HepG2 (cell line): Measurements from ENCODE around the gene IFNLR1.

ENCODE experiments used
- MAZ ChIP-seq, 2 experiments: sonication (generic) in 1 of 2; formaldehyde crosslinking in 1 of 2; IDR thresholded peaks; 2 replicates each; pipeline versions ENCODE4 v1.5.0 to v1.6.1; 2012 to 2020; ENCODE audit warnings: low read depth in 2 of 2, mild to moderate bottlenecking in 2 of 2, borderline replicate concordance in 1 of 2, improper control_type of control experiment in 1 of 2, low read length in 1 of 2, missing genetic modification reagents in 1 of 2, moderate library complexity in 1 of 2
- MEIS2 ChIP-seq: sonication (generic); formaldehyde crosslinking; IDR thresholded peaks from 2 replicates; pipeline ENCODE4 v1.9.0; 2021; ENCODE audit warnings: mild to moderate bottlenecking, missing genetic modification reagents
- NFYB ChIP-seq: sonication (generic); formaldehyde crosslinking; IDR thresholded peaks from 2 replicates; pipeline ENCODE4 v1.4.0; 2020; ENCODE audit warnings: missing genetic modification reagents
- POLR2A ChIP-seq, 2 experiments: IDR thresholded peaks; 2 replicates each; pipeline ENCODE4 v1.6.1; 2011; ENCODE audit warnings: low read depth in 2 of 2, low read length in 2 of 2, mild to moderate bottlenecking in 1 of 2, moderate library complexity in 1 of 2; ENCODE audit not compliant: insufficient read depth in 1 of 2
- SAFB2 ChIP-seq: sonication (generic); formaldehyde crosslinking; IDR thresholded peaks from 2 replicates; pipeline ENCODE4 v1.5.1; 2020; ENCODE audit warnings: missing genetic modification reagents, low read depth, mild to moderate bottlenecking, borderline replicate concordance
- STAT5B ChIP-seq: sonication (generic); formaldehyde crosslinking; IDR thresholded peaks from 2 replicates; pipeline ENCODE4 v1.4.0; 2020; ENCODE audit warnings: missing genetic modification reagents
- TP53 ChIP-seq: sonication (generic); formaldehyde crosslinking; conservative IDR thresholded peaks from 2 replicates; pipeline ENCODE4 v1.4.0; 2020; ENCODE audit warnings: missing genetic modification reagents
- ZMYM4 ChIP-seq: sonication (generic); formaldehyde crosslinking; IDR thresholded peaks from 2 replicates; pipeline ENCODE4 v1.8.1; 2023; ENCODE audit warnings: mild to moderate bottlenecking, missing genetic modification reagents
- ZNF558 ChIP-seq: sonication (generic); formaldehyde crosslinking; IDR thresholded peaks from 2 replicates; pipeline ENCODE4 v1.9.0; 2022; ENCODE audit warnings: mild to moderate bottlenecking, missing genetic modification reagents, borderline replicate concordance
- TF ChIP-seq, protein P1 (sequence below), 2 experiments: IDR thresholded peaks; 2 replicates each; pipeline ENCODE4 v1.6.1; 2011 to 2012; ENCODE audit warnings: low read length in 2 of 2, borderline replicate concordance in 1 of 2, low read depth in 1 of 2, mild to moderate bottlenecking in 1 of 2, moderate library complexity in 1 of 2
- TF ChIP-seq, protein P2 (sequence below): sonication (generic); formaldehyde crosslinking; IDR thresholded peaks from 2 replicates; pipeline ENCODE4 v1.5.0; 2020; ENCODE audit warnings: mild to moderate bottlenecking, missing genetic modification reagents, moderate library complexity

DNA sequence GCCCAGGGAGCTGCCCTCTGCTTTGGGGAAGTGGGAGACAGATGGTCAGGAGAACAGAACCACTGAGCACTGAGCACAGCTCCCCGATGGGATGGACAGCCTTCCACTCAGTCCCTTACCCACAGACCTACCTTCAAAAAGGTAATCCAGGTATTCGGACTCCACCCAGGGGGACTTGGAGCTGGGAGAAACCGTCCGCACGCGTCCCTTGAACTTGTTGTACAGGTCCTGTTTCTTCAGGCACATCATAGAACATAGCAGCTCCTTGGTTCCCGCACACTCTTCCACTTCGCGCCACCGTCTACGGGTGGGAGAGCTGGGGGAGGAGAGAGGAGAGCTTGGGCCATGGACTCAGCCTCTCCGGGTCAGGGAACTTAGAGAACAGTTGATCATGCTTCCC is 17.8 kb downstream of the IFNLR1 start:
- no peak for TF ChIP-seq ZMYM4 (CRISPR knock-in tag)
- no peak for TF ChIP-seq MEIS2
- no peak for TF ChIP-seq TP53 (CRISPR knock-in tag)
- TF ChIP-seq, protein P1, sequence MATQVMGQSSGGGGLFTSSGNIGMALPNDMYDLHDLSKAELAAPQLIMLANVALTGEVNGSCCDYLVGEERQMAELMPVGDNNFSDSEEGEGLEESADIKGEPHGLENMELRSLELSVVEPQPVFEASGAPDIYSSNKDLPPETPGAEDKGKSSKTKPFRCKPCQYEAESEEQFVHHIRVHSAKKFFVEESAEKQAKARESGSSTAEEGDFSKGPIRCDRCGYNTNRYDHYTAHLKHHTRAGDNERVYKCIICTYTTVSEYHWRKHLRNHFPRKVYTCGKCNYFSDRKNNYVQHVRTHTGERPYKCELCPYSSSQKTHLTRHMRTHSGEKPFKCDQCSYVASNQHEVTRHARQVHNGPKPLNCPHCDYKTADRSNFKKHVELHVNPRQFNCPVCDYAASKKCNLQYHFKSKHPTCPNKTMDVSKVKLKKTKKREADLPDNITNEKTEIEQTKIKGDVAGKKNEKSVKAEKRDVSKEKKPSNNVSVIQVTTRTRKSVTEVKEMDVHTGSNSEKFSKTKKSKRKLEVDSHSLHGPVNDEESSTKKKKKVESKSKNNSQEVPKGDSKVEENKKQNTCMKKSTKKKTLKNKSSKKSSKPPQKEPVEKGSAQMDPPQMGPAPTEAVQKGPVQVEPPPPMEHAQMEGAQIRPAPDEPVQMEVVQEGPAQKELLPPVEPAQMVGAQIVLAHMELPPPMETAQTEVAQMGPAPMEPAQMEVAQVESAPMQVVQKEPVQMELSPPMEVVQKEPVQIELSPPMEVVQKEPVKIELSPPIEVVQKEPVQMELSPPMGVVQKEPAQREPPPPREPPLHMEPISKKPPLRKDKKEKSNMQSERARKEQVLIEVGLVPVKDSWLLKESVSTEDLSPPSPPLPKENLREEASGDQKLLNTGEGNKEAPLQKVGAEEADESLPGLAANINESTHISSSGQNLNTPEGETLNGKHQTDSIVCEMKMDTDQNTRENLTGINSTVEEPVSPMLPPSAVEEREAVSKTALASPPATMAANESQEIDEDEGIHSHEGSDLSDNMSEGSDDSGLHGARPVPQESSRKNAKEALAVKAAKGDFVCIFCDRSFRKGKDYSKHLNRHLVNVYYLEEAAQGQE (IDR thresholded peaks at IDR 0.05; ENCODE audit: borderline replicate concordance in 1 of 2, low read depth in 1 of 2, low read length in 2 of 2), result no peak
- TF ChIP-seq POLR2A (IDR thresholded peaks at IDR 0.05; ENCODE audit: insufficient read depth in 1 of 2, low read depth in 2 of 2, low read length in 2 of 2), result no peak
- no peak for TF ChIP-seq STAT5B
- no peak for TF ChIP-seq ZNF558 (CRISPR knock-in tag)
- TF ChIP-seq MAZ (IDR thresholded peaks at IDR 0.05; ENCODE audit: borderline replicate concordance, low read depth, low read length), result no peak
- no peak for TF ChIP-seq MAZ (CRISPR knock-in tag; IDR thresholded peaks at IDR 0.05; ENCODE audit: low read depth)
- TF ChIP-seq, protein P2, sequence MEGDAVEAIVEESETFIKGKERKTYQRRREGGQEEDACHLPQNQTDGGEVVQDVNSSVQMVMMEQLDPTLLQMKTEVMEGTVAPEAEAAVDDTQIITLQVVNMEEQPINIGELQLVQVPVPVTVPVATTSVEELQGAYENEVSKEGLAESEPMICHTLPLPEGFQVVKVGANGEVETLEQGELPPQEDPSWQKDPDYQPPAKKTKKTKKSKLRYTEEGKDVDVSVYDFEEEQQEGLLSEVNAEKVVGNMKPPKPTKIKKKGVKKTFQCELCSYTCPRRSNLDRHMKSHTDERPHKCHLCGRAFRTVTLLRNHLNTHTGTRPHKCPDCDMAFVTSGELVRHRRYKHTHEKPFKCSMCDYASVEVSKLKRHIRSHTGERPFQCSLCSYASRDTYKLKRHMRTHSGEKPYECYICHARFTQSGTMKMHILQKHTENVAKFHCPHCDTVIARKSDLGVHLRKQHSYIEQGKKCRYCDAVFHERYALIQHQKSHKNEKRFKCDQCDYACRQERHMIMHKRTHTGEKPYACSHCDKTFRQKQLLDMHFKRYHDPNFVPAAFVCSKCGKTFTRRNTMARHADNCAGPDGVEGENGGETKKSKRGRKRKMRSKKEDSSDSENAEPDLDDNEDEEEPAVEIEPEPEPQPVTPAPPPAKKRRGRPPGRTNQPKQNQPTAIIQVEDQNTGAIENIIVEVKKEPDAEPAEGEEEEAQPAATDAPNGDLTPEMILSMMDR (CRISPR knock-in tag), result no peak
- TF ChIP-seq NFYB, result no peak
- TF ChIP-seq SAFB2, result no peak
